ENCODE results near the gene SMIM1.

Gene SMIM1

GRCh38 chr1:3753656-3754454 is 18.7 kb upstream of the SMIM1 start:
- DNase-seq, result no peak

GRCh38 chr1:3756394-3756793 is 16.2 kb upstream of the SMIM1 start:
- no peak for DNase-seq

- no peak for DNase-seq
Measured at GRCh38 chr1:3759164-3759563, 13.4 kb upstream of the SMIM1 start.

- DNase-seq, result no peak
Measured at GRCh38 chr1:3759796-3760195, 12.8 kb upstream of the SMIM1 start.

- no peak for DNase-seq
Measured at GRCh38 chr1:3761296-3762010, 11.1 kb upstream of the SMIM1 start.

GRCh38 chr1:3762151-3762872 is 10.2 kb upstream of the SMIM1 start:
- DNase-seq, result no peak

GRCh38 chr1:3762873-3763228 is 9.7 kb upstream of the SMIM1 start:
- DNase-seq, result no peak

GRCh38 chr1:3763351-3764125 is 9.0 kb upstream of the SMIM1 start:
- DNase-seq, result no peak

- DNase-seq, result no peak
Measured at GRCh38 chr1:3767328-3767925, 5.1 kb upstream of the SMIM1 start.

- no peak for DNase-seq
Measured at GRCh38 chr1:3768811-3769390, 3.6 kb upstream of the SMIM1 start.

GRCh38 chr1:3770047-3770765 is 2.3 kb upstream of the SMIM1 start:
- DNase-seq, result no peak

GRCh38 chr1:3771108-3772026 is 1.2 kb upstream of the SMIM1 start:
- no peak for DNase-seq

- DNase-seq, result peak in 47 of 56 donors; percentile 8 to 82 (median 47)
Measured at GRCh38 chr1:3772027-3772714, 378 bp upstream of the SMIM1 start.

- no peak for DNase-seq
Measured at GRCh38 chr1:3773572-3774275, 1.2 kb downstream of the SMIM1 start.

GRCh38 chr1:3774276-3774945 is 1.9 kb downstream of the SMIM1 start:
- DNase-seq, result peak in 10 of 56 donors; percentile 8 to 63 (median 21)

GRCh38 chr1:3774946-3775489 is 2.5 kb downstream of the SMIM1 start:
- no peak for DNase-seq
